ENCODE measurements around the gene LRRC1.

The LRRC1 gene

GRCh38 chr6:53814353-53814752 lies 19.5 kb downstream of the LRRC1 start:
- CTCF ChIA-PET, result no interaction called here
- H3K9me3 Mint-ChIP-seq, result no peaks in the 10 kb centered on the region
- no peak overlapping the region for H3K4me3 Mint-ChIP-seq
- H3K27ac Mint-ChIP-seq, result no peak overlapping the region
- H3K4me1 Mint-ChIP-seq, result no peaks in the 10 kb centered on the region
- no peaks in the 10 kb centered on the region for H3K36me3 Mint-ChIP-seq
- DNase-seq, result no peak
- H3K27me3 Mint-ChIP-seq, result no peaks in the 10 kb centered on the region

- no peak for DNase-seq
- H3K36me3 Mint-ChIP-seq, result no peaks in the 10 kb centered on the region
- no peaks in the 10 kb centered on the region for H3K27me3 Mint-ChIP-seq
- H3K9me3 Mint-ChIP-seq, result no peaks in the 10 kb centered on the region
- CTCF ChIA-PET, result no interaction called here
- no peak overlapping the region for H3K4me3 Mint-ChIP-seq
- no peak overlapping the region for H3K27ac Mint-ChIP-seq
- H3K4me1 Mint-ChIP-seq, result no peaks in the 10 kb centered on the region
Observed at GRCh38 chr6:53815381-53816119, 20.7 kb downstream of the LRRC1 start.

GRCh38 chr6:53818858-53819609 lies 24.2 kb downstream of the LRRC1 start:
- Mint-ChIP-seq H3K36me3 (no peaks in the 10 kb centered on the region), H3K4me3 (no peak overlapping the region), H3K9me3 (no peaks in the 10 kb centered on the region), H3K4me1 (no peaks in the 10 kb centered on the region), H3K27ac (no peak overlapping the region), H3K27me3 (no peaks in the 10 kb centered on the region)
- CTCF ChIA-PET, result no interaction called here
- no peak for DNase-seq

- Mint-ChIP-seq H3K9me3 (no peaks in the 10 kb centered on the region), H3K27ac (no peak overlapping the region), H3K27me3 (no peaks in the 10 kb centered on the region), H3K4me3 (no peak overlapping the region), H3K4me1 (no peaks in the 10 kb centered on the region), H3K36me3 (no peaks in the 10 kb centered on the region)
- no peak for DNase-seq
- CTCF ChIA-PET, result no interaction called here
Observed at GRCh38 chr6:53822401-53823125, 27.8 kb downstream of the LRRC1 start.

GRCh38 chr6:53824714-53825113 lies 29.9 kb downstream of the LRRC1 start:
- Mint-ChIP-seq H3K27ac (no peak overlapping the region), H3K9me3 (no peaks in the 10 kb centered on the region), H3K27me3 (no peaks in the 10 kb centered on the region), H3K4me3 (no peak overlapping the region), H3K36me3 (no peaks in the 10 kb centered on the region), H3K4me1 (no peaks in the 10 kb centered on the region)
- CTCF ChIA-PET, result no interaction called here
- DNase-seq, result no peak

GRCh38 chr6:53825532-53826321 lies 30.9 kb downstream of the LRRC1 start:
- Mint-ChIP-seq H3K4me3 (no peak overlapping the region), H3K27ac (no peak overlapping the region), H3K4me1 (no peaks in the 10 kb centered on the region), H3K36me3 (no peaks in the 10 kb centered on the region), H3K9me3 (no peaks in the 10 kb centered on the region), H3K27me3 (no peaks in the 10 kb centered on the region)
- no peak for DNase-seq
- CTCF ChIA-PET, result no interaction called here

GRCh38 chr6:53827531-53827930 lies 32.7 kb downstream of the LRRC1 start:
- CTCF ChIA-PET, result no interaction called here

GRCh38 chr6:53828215-53828614 lies 33.4 kb downstream of the LRRC1 start:
- Mint-ChIP-seq H3K4me1 (no peaks in the 10 kb centered on the region), H3K27me3 (no peaks in the 10 kb centered on the region)

More at GRCh38 chr6:53827531-53827930, 32.7 kb downstream of the LRRC1 start:
- H3K36me3 Mint-ChIP-seq, result no peaks in the 10 kb centered on the region
- no peak overlapping the region for H3K27ac Mint-ChIP-seq
- no peaks in the 10 kb centered on the region for H3K9me3 Mint-ChIP-seq
- H3K4me3 Mint-ChIP-seq, result no peak overlapping the region
- no peaks in the 10 kb centered on the region for H3K27me3 Mint-ChIP-seq
- no peaks in the 10 kb centered on the region for H3K4me1 Mint-ChIP-seq
- DNase-seq, result no peak

GRCh38 chr6:53828966-53829697 lies 34.3 kb downstream of the LRRC1 start:
- CTCF ChIA-PET, result no interaction called here
- Mint-ChIP-seq H3K36me3 (no peaks in the 10 kb centered on the region), H3K27ac (no peak overlapping the region), H3K27me3 (no peaks in the 10 kb centered on the region), H3K4me1 (no peaks in the 10 kb centered on the region), H3K4me3 (no peak overlapping the region), H3K9me3 (no peaks in the 10 kb centered on the region)
- no peak for DNase-seq

More at GRCh38 chr6:53828215-53828614, 33.4 kb downstream of the LRRC1 start:
- DNase-seq, result no peak
- Mint-ChIP-seq H3K36me3 (no peaks in the 10 kb centered on the region), H3K4me3 (no peak overlapping the region), H3K27ac (no peak overlapping the region), H3K9me3 (no peaks in the 10 kb centered on the region)
- CTCF ChIA-PET, result no interaction called here

- Mint-ChIP-seq H3K27ac (no peak overlapping the region), H3K36me3 (no peaks in the 10 kb centered on the region), H3K27me3 (no peaks in the 10 kb centered on the region), H3K9me3 (no peaks in the 10 kb centered on the region), H3K4me3 (no peak overlapping the region), H3K4me1 (no peaks in the 10 kb centered on the region)
- no peak for DNase-seq
- CTCF ChIA-PET, result no interaction called here
Observed at GRCh38 chr6:53829698-53830221, 35.0 kb downstream of the LRRC1 start.

- H3K9me3 Mint-ChIP-seq, result no peaks in the 10 kb centered on the region
- no peaks in the 10 kb centered on the region for H3K27me3 Mint-ChIP-seq
- H3K36me3 Mint-ChIP-seq, result no peaks in the 10 kb centered on the region
- no peak overlapping the region for H3K27ac Mint-ChIP-seq
- H3K4me3 Mint-ChIP-seq, result no peak overlapping the region
- CTCF ChIA-PET, result no interaction called here
- H3K4me1 Mint-ChIP-seq, result no peaks in the 10 kb centered on the region
- no peak for DNase-seq
Observed at GRCh38 chr6:53830366-53830765, 35.6 kb downstream of the LRRC1 start.

GRCh38 chr6:53831081-53831869 lies 36.5 kb downstream of the LRRC1 start:
- Mint-ChIP-seq H3K36me3 (no peaks in the 10 kb centered on the region), H3K9me3 (no peaks in the 10 kb centered on the region)
- CTCF ChIA-PET, result no interaction called here

More at GRCh38 chr6:53831081-53831869, 36.5 kb downstream of the LRRC1 start:
- no peaks in the 10 kb centered on the region for H3K27me3 Mint-ChIP-seq
- DNase-seq, result no peak
- H3K4me1 Mint-ChIP-seq, result no peaks in the 10 kb centered on the region
- no peak overlapping the region for H3K27ac Mint-ChIP-seq
- H3K4me3 Mint-ChIP-seq, result no peak overlapping the region
